Osteocyte (in vitro differentiated cells): ENCODE measurements around the gene TEX29. TPM values are rescaled to one million over a fixed set of nuclear protein-coding genes. Genes with fewer than 3 reads are reported as not detected.

Experiments
- DNase-seq: peaks from one replicate; pipeline ENCODE4 v3.0.0; 2021; ENCODE audit warnings: mixed read lengths; ENCODE audit not compliant: unreplicated experiment; ENCODE audit errors: extremely low spot score
- H3K27ac Mint-ChIP-seq: one replicate; pipeline ENCODE4 v1.8.0; 2021; ENCODE audit warnings: mild to moderate bottlenecking, mixed read lengths; ENCODE audit not compliant: unreplicated experiment
- H3K27me3 Mint-ChIP-seq: one replicate; pipeline ENCODE4 v1.8.0; 2021; ENCODE audit warnings: mixed read lengths; ENCODE audit not compliant: unreplicated experiment
- H3K36me3 Mint-ChIP-seq: one replicate; pipeline ENCODE4 v1.8.0; 2021; ENCODE audit warnings: mixed read lengths; ENCODE audit not compliant: unreplicated experiment
- H3K4me1 Mint-ChIP-seq: one replicate; pipeline ENCODE4 v1.8.0; 2021; ENCODE audit warnings: mixed read lengths; ENCODE audit not compliant: unreplicated experiment
- H3K4me3 Mint-ChIP-seq: one replicate; pipeline ENCODE4 v1.8.0; 2021; ENCODE audit warnings: mild to moderate bottlenecking, moderate library complexity, mixed read lengths; ENCODE audit not compliant: unreplicated experiment
- H3K9me3 Mint-ChIP-seq: one replicate; pipeline ENCODE4 v1.8.0; 2021; ENCODE audit warnings: mixed read lengths; ENCODE audit not compliant: unreplicated experiment
- CTCF ChIP-seq: fragments of 200-600 bp; sonication (generic); IDR thresholded peaks from 2 replicates; pipeline ENCODE4 v1.5.0; 2021; ENCODE audit warnings: antibody characterized with exemption, mild to moderate bottlenecking, moderate library complexity
- long read RNA-seq: library from polyadenylated mRNA; unstranded; transcript quantifications from one replicate; pipeline ENCODE4 v2.0.0, GENCODE V29; 2021
- total RNA-seq: library from RNA; stranded (reverse); gene quantifications from 2 replicates; pipeline ENCODE4 v1.2.1, GENCODE V29; 2021

The TEX29 gene
- 1.9 TPM in 1 of 2 replicates, not detected in the other for total RNA-seq
- long read RNA-seq, result 0 reads

GRCh38 chr13:111319998-111320911 lies at the start of gene TEX29:
Gene TEX29, plus strand, starts transcription at chr13:111320642. Its CDS starts 249 bp downstream, at chr13:111320891.
- no peak for DNase-seq
- no peak within 1 kb of the TSS for H3K4me3 Mint-ChIP-seq
- peaks cover 14% of the 10 kb centered on the region for H3K4me1 Mint-ChIP-seq
- H3K36me3 Mint-ChIP-seq, result peaks cover 18% of the 10 kb centered on the region
- no peaks in the 10 kb centered on the region for H3K27me3 Mint-ChIP-seq
- no peak within 1 kb of the TSS for H3K27ac Mint-ChIP-seq
- no peaks in the 10 kb centered on the region for H3K9me3 Mint-ChIP-seq
- no peak for TF ChIP-seq CTCF

GRCh38 chr13:111270765-111271698 lies 49.4 kb upstream of the TEX29 start:
- no peaks in the 10 kb centered on the region for H3K27me3 Mint-ChIP-seq
- no peak for DNase-seq
- H3K4me3 Mint-ChIP-seq, result peak overlapping the region; percentile 63
- peaks cover 32% of the 10 kb centered on the region for H3K4me1 Mint-ChIP-seq
- no peak for TF ChIP-seq CTCF
- peak overlapping the region; percentile 89 for H3K27ac Mint-ChIP-seq
- peaks cover 40% of the 10 kb centered on the region for H3K36me3 Mint-ChIP-seq
- H3K9me3 Mint-ChIP-seq, result no peaks in the 10 kb centered on the region

- Mint-ChIP-seq H3K36me3 (peaks cover 43% of the 10 kb centered on the region), H3K4me1 (peaks cover 29% of the 10 kb centered on the region), H3K4me3 (no peak overlapping the region), H3K27me3 (no peaks in the 10 kb centered on the region), H3K27ac (no peak overlapping the region), H3K9me3 (no peaks in the 10 kb centered on the region)
- DNase-seq, result no peak
- TF ChIP-seq CTCF, result no peak
Observed at GRCh38 chr13:111272117-111272516, 48.3 kb upstream of the TEX29 start.

GRCh38 chr13:111275382-111275781 lies 45.1 kb upstream of the TEX29 start:
- Mint-ChIP-seq H3K27ac (no peak overlapping the region), H3K27me3 (no peaks in the 10 kb centered on the region), H3K9me3 (no peaks in the 10 kb centered on the region)

More at GRCh38 chr13:111275382-111275781, 45.1 kb upstream of the TEX29 start:
- DNase-seq, result no peak
- no peak for TF ChIP-seq CTCF
- H3K36me3 Mint-ChIP-seq, result peaks cover 40% of the 10 kb centered on the region
- peaks cover 20% of the 10 kb centered on the region for H3K4me1 Mint-ChIP-seq
- no peak overlapping the region for H3K4me3 Mint-ChIP-seq
